HG02943 (cell line): ENCODE measurements around the gene SRRM5.

Source experiments
- ATAC-seq: cut with Tn5 transposase; IDR thresholded peaks from one replicate; pipeline ENCODE4 v1.9.1; 2021; ENCODE audit warnings: mild to moderate bottlenecking, low read depth, moderate library complexity; ENCODE audit not compliant: unreplicated experiment

The SRRM5 gene

DNA sequence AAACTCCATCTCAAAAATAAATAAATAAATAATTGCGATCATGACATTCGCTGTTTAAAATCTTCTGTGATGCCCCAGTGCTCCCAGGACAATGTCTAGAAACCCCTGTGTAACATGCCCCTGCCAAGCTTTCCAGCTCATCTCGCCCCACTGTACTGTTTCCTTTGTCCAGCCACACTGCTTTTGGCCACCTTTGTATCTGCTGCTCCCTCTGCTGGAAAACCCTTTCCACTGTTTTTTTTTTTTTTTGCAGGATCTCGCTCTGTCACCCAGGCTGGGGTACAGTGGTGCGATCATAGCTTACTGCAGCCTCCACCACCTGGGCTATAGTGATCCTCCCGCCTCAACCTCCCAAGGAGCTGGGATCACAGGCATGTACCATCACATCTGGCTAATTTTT lies 50.6 kb downstream of the SRRM5 start:
- no peak for ATAC-seq

GRCh38 chr19:43664018-43664417 lies 52.1 kb downstream of the SRRM5 start:
- ATAC-seq = no peak
